MM.1S (cell line): ENCODE data around the gene DAB2IP.

Source experiments
- DNase-seq: peaks from one replicate; pipeline ENCODE4 v3.0.0-alpha.2; 2015
- H2AFZ ChIP-seq: fragments of 300-600 bp; sonication (generic); 2 replicates; pipeline ENCODE4 v1.6.0; 2016; ENCODE audit warnings: antibody characterized with exemption, low read length
- H3F3A ChIP-seq: fragments of 300-600 bp; sonication (generic); 2 replicates; pipeline ENCODE4 v1.6.1; 2016; ENCODE audit warnings: mild to moderate bottlenecking, antibody characterized with exemption, low read length, moderate library complexity, mixed read lengths; ENCODE audit not compliant: insufficient read depth
- H3K27ac ChIP-seq: fragments of 300-600 bp; sonication (generic); 2 replicates; pipeline ENCODE4 v1.5.1; 2016; ENCODE audit warnings: mild to moderate bottlenecking, low read length
- H3K27me3 ChIP-seq: fragments of 300-600 bp; sonication (generic); replicated peaks from 2 replicates; pipeline ENCODE4 v1.6.0; 2016; ENCODE audit warnings: low read length; ENCODE audit not compliant: insufficient read depth
- H3K36me3 ChIP-seq: fragments of 300-600 bp; sonication (generic); replicated peaks from 2 replicates; pipeline ENCODE4 v1.6.1; 2016; ENCODE audit warnings: mild to moderate bottlenecking, low read length, mixed read lengths; ENCODE audit not compliant: insufficient read depth
- H3K4me1 ChIP-seq: fragments of 300-600 bp; sonication (generic); 2 replicates; pipeline ENCODE4 v1.6.1; 2016; ENCODE audit warnings: low read length, mixed read lengths
- H3K4me2 ChIP-seq: fragments of 300-600 bp; sonication (generic); 2 replicates; pipeline ENCODE4 v1.6.0; 2016; ENCODE audit warnings: low read depth, low read length
- H3K4me3 ChIP-seq: fragments of 300-600 bp; sonication (generic); 2 replicates; pipeline ENCODE4 v1.5.1; 2016; ENCODE audit warnings: low read length, mixed read lengths
- H3K79me2 ChIP-seq: fragments of 300-600 bp; sonication (generic); 2 replicates; pipeline ENCODE4 v1.6.1; 2016; ENCODE audit warnings: mixed run types, low read length, mixed read lengths
- H3K9ac ChIP-seq: fragments of 300-600 bp; sonication (generic); 2 replicates; pipeline ENCODE4 v1.6.1; 2016; ENCODE audit warnings: low read length, mixed read lengths
- H3K9me2 ChIP-seq: fragments of 300-600 bp; sonication (generic); replicated peaks from 2 replicates; pipeline ENCODE4 v1.6.1; 2016; ENCODE audit warnings: mild to moderate bottlenecking, low read length, mixed read lengths; ENCODE audit not compliant: insufficient read depth
- H3K9me3 ChIP-seq: fragments of 300-600 bp; sonication (generic); replicated peaks from 2 replicates; pipeline ENCODE4 v1.6.1; 2016; ENCODE audit warnings: mild to moderate bottlenecking, low read length, mixed read lengths; ENCODE audit not compliant: insufficient read depth
- H4K20me1 ChIP-seq: fragments of 300-600 bp; sonication (generic); 2 replicates; pipeline ENCODE4 v1.6.1; 2016; ENCODE audit warnings: mild to moderate bottlenecking, low read length, moderate library complexity, mixed read lengths; ENCODE audit not compliant: insufficient read depth
- CTCF ChIP-seq: fragments of 300-600 bp; sonication (generic); IDR thresholded peaks from 2 replicates; pipeline ENCODE4 v1.5.1; 2016; ENCODE audit warnings: antibody characterized with exemption, low read length, mixed read lengths
- EZH2 ChIP-seq: fragments of 300-600 bp; sonication (generic); optimal IDR thresholded peaks from 2 replicates; pipeline ENCODE3; 2017; ENCODE audit warnings: low read depth, mild to moderate bottlenecking, antibody characterized with exemption, low read length, mixed read lengths
- EZH2phosphoT487 ChIP-seq: fragments of 300-600 bp; sonication (generic); IDR thresholded peaks from 2 replicates; pipeline ENCODE4 v1.6.1; 2018; ENCODE audit warnings: antibody characterized with exemption, low read length

Gene DAB2IP

GRCh38 chr9:121768416-121769015 lies 117.1 kb downstream of the DAB2IP start:
- TF ChIP-seq EZH2 (no peak), EZH2phosphoT487 (no peak), CTCF (no peak)
- Histone ChIP-seq H3F3A (no peaks in the 10 kb centered on the region), H3K9me2 (no peaks in the 10 kb centered on the region), H3K4me2 (no peak overlapping the region), H3K27ac (no peak overlapping the region), H3K9me3 (no peaks in the 10 kb centered on the region), H2AFZ (no peak overlapping the region), H3K4me3 (no peak overlapping the region), H3K9ac (no peak overlapping the region), H3K27me3 (no peaks in the 10 kb centered on the region), H3K4me1 (no peaks in the 10 kb centered on the region), H3K79me2 (no peaks in the 10 kb centered on the region), H3K36me3 (no peaks in the 10 kb centered on the region), H4K20me1 (no peaks in the 10 kb centered on the region)
- no peak for DNase-seq

- no peak overlapping the region for H3K9ac ChIP-seq
- H3F3A ChIP-seq, result no peaks in the 10 kb centered on the region
- H3K9me2 ChIP-seq, result no peaks in the 10 kb centered on the region
- DNase-seq, result no peak
- H3K4me3 ChIP-seq, result no peak overlapping the region
- no peak overlapping the region for H3K27ac ChIP-seq
- H3K9me3 ChIP-seq, result no peaks in the 10 kb centered on the region
- no peaks in the 10 kb centered on the region for H4K20me1 ChIP-seq
- H3K79me2 ChIP-seq, result no peaks in the 10 kb centered on the region
- H3K36me3 ChIP-seq, result no peaks in the 10 kb centered on the region
- H3K27me3 ChIP-seq, result no peaks in the 10 kb centered on the region
- H3K4me2 ChIP-seq, result no peak overlapping the region
- no peaks in the 10 kb centered on the region for H3K4me1 ChIP-seq
- TF ChIP-seq EZH2 (no peak), EZH2phosphoT487 (no peak), CTCF (no peak)
- H2AFZ ChIP-seq, result no peak overlapping the region
Observed at GRCh38 chr9:121769939-121770338, 118.5 kb downstream of the DAB2IP start.

GRCh38 chr9:121770415-121771273 lies 119.2 kb downstream of the DAB2IP start:
- H3K4me3 ChIP-seq, result no peak overlapping the region
- H3K9ac ChIP-seq, result no peak overlapping the region
- no peak overlapping the region for H2AFZ ChIP-seq
- H3K27ac ChIP-seq, result no peak overlapping the region
- no peaks in the 10 kb centered on the region for H3K36me3 ChIP-seq
- TF ChIP-seq CTCF (no peak), EZH2phosphoT487 (no peak), EZH2 (no peak)
- no peaks in the 10 kb centered on the region for H3K9me2 ChIP-seq
- no peaks in the 10 kb centered on the region for H4K20me1 ChIP-seq
- H3K27me3 ChIP-seq, result no peaks in the 10 kb centered on the region
- no peak overlapping the region for H3K4me2 ChIP-seq
- DNase-seq, result no peak
- no peaks in the 10 kb centered on the region for H3K4me1 ChIP-seq
- H3F3A ChIP-seq, result no peaks in the 10 kb centered on the region
- H3K9me3 ChIP-seq, result no peaks in the 10 kb centered on the region
- no peaks in the 10 kb centered on the region for H3K79me2 ChIP-seq
